ENCODE results near the gene CHMP6.
"Not testable (repeated sequence)": the region's sequence is repeated elsewhere in the genome, so short reads cannot be mapped to it uniquely, and the experiment has no call there.

The CHMP6 gene

GRCh38 chr17:81029859-81030258, 38.2 kb downstream of the CHMP6 start:
- no peak for DNase-seq (ENCODE audit: low read depth)
- no peak overlapping the region for H3K4me3 ChIP-seq (ENCODE audit: low read depth, low read length)
- TF ChIP-seq, protein P1, sequence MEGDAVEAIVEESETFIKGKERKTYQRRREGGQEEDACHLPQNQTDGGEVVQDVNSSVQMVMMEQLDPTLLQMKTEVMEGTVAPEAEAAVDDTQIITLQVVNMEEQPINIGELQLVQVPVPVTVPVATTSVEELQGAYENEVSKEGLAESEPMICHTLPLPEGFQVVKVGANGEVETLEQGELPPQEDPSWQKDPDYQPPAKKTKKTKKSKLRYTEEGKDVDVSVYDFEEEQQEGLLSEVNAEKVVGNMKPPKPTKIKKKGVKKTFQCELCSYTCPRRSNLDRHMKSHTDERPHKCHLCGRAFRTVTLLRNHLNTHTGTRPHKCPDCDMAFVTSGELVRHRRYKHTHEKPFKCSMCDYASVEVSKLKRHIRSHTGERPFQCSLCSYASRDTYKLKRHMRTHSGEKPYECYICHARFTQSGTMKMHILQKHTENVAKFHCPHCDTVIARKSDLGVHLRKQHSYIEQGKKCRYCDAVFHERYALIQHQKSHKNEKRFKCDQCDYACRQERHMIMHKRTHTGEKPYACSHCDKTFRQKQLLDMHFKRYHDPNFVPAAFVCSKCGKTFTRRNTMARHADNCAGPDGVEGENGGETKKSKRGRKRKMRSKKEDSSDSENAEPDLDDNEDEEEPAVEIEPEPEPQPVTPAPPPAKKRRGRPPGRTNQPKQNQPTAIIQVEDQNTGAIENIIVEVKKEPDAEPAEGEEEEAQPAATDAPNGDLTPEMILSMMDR (IDR thresholded peaks at IDR 0.05; ENCODE audit: insufficient read depth, low read depth, low read length, missing control alignments) = no peak

- not testable (repeated sequence) for H3K4me3 ChIP-seq (ENCODE audit: low read depth, low read length); DNase-seq (ENCODE audit: low read depth)
Observed at GRCh38 chr17:81030312-81030711, 38.7 kb downstream of the CHMP6 start.

- no peak overlapping the region for H3K4me3 ChIP-seq (ENCODE audit: low read depth, low read length)
- DNase-seq (ENCODE audit: low read depth) = no peak
- TF ChIP-seq, protein P1 (IDR thresholded peaks at IDR 0.05; ENCODE audit: insufficient read depth, low read depth, low read length, missing control alignments) = no peak
Observed at GRCh38 chr17:81030741-81031565, 39.3 kb downstream of the CHMP6 start.

GRCh38 chr17:81031566-81032550, 40.2 kb downstream of the CHMP6 start:
- TF ChIP-seq, protein P1 (IDR thresholded peaks at IDR 0.05; ENCODE audit: insufficient read depth, low read depth, low read length, missing control alignments) = no peak
- H3K4me3 ChIP-seq (ENCODE audit: low read depth, low read length) = no peak overlapping the region
- DNase-seq (ENCODE audit: low read depth) = no peak

DNA sequence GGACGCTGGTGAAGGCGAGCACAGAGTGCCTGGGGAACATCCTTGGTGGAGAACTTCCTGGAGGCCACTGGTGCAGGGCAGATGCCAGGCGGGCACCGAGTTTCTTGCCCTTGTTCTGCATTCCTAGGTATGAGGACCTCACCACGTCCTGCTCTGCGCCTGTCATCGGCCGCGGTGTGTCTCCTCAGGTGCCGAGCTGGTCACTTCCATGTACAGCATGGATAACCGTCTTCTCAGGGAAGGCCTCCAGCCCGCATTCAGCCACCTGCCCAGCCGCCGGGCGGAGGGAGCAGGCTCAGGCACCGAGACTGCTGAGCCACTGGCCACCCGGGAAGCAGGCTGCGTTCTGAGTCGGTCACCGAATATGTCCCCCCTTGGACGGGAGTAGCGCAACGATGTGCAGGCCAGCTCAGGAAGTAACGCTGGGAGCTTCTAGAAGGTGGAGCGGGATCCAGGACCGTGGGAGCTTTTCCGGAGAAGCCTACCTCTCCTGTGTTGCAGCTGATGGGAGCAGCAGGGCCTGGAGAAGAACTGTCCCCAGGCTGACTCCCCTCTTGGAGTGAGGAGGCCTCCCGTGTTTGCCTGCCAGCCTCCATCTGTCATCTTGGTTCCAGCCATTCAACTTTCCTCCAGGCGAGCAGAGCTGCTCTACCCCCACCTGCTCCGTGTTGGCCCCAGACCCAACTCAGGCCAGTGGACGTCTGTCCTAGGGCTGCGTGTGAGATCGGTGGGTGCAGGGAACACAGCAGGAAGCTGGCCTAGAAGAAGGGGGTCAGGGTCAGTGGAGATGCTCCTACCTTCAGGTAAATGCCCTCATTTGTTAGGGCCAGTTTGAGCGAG, 41.2 kb downstream of the CHMP6 start:
- TF ChIP-seq, protein P1 (IDR thresholded peaks at IDR 0.05; ENCODE audit: insufficient read depth, low read depth, low read length, missing control alignments) = no peak
- DNase-seq (ENCODE audit: low read depth) = no peak
- H3K4me3 ChIP-seq (ENCODE audit: low read depth, low read length) = no peak overlapping the region

- TF ChIP-seq, protein P1 (IDR thresholded peaks at IDR 0.05; ENCODE audit: insufficient read depth, low read depth, low read length, missing control alignments) = no peak
- DNase-seq (ENCODE audit: low read depth) = no peak
- no peak overlapping the region for H3K4me3 ChIP-seq (ENCODE audit: low read depth, low read length)
Observed at GRCh38 chr17:81033535-81034167, 42.0 kb downstream of the CHMP6 start.
